GM12878 (cell line): ENCODE measurements around the gene PXDC1. TPM values are rescaled to one million over a fixed set of nuclear protein-coding genes. Genes with fewer than 3 reads are reported as not detected.

Experiments used
- ATAC-seq: fragments of 200-7000 bp; cut with Tn5 transposase; 3 replicates; pipeline ENCODE4 v1.9.1; 2020; ENCODE audit warnings: mild to moderate bottlenecking, moderate library complexity
- BruUV-seq: library from RNA; stranded (reverse); fragments of 400-500 nt; replicated peaks from 2 replicates; lab custom pipeline; 2021; lab: Mats Ljungman, UMichigan
- CTCF ChIA-PET: fragments of 300-600 bp; sonication (Branson Sonifier 250); formaldehyde crosslinking; extraction: SDS; loops from one replicate; lab custom pipeline; 2021; ENCODE audit warnings: inconsistent platforms; lab: Yijun Ruan, JAX
- POLR2A ChIA-PET: fragments of 350-600 bp; formaldehyde crosslinking; extraction: SDS; loops from one replicate; lab custom pipeline; 2021; ENCODE audit warnings: inconsistent platforms; lab: Charles Lee
- RAD21 ChIA-PET: fragments of 300-600 bp; sonication (Branson Sonifier 250); formaldehyde crosslinking; loops from one replicate; lab custom pipeline; 2023; ENCODE audit warnings: antibody characterized with exemption; ENCODE audit not compliant: unreplicated experiment; lab: Charles Lee
- SMC1A ChIA-PET: fragments of 300-600 bp; sonication (Branson Sonifier 250); formaldehyde crosslinking; loops from one replicate; lab custom pipeline; 2023; ENCODE audit not compliant: unreplicated experiment, uncharacterized antibody; lab: Charles Lee
- DNase-seq: peaks from one replicate; pipeline ENCODE4 v3.0.0-alpha.2; 2011; ENCODE audit warnings: low read depth, low spot score
- FAIRE-seq: peaks from 3 replicates; lab custom pipeline; 2011; peaks lifted over from hg19 to GRCh38; lab: Jason Lieb, UNC
- H2AFZ ChIP-seq: 2 replicates; pipeline ENCODE4 v1.6.0; 2011; ENCODE audit warnings: low read depth, low read length, control low read depth; ENCODE audit not compliant: control insufficient read depth
- H3K27ac ChIP-seq: 2 replicates; pipeline ENCODE4 v1.5.1; 2011; ENCODE audit warnings: control low read depth; ENCODE audit not compliant: control insufficient read depth, insufficient read depth
- H3K27me3 ChIP-seq, 2 experiments: replicated peaks in 1 of 2; 2 replicates each; pipeline versions ENCODE4 v1.6.0 to v1.6.1; 2011; ENCODE audit warnings: low read length in 1 of 2; ENCODE audit not compliant: control insufficient read depth in 2 of 2, insufficient read depth in 2 of 2
- H3K36me3 ChIP-seq, 2 experiments: 2 replicates each; pipeline ENCODE4 v1.5.1; 2011; ENCODE audit warnings: low read length in 1 of 2; ENCODE audit not compliant: control insufficient read depth in 2 of 2, insufficient read depth in 2 of 2
- H3K4me1 ChIP-seq: 2 replicates; pipeline ENCODE4 v1.6.1; 2011; ENCODE audit warnings: mild to moderate bottlenecking, low read length, moderate library complexity, mixed read lengths; ENCODE audit not compliant: control insufficient read depth, insufficient read depth
- H3K4me2 ChIP-seq: 2 replicates; pipeline ENCODE4 v1.6.0; 2011; ENCODE audit warnings: control low read depth; ENCODE audit not compliant: control insufficient read depth, insufficient read depth
- H3K4me3 ChIP-seq: fragments of 200-600 bp; sonication (generic); 2 replicates; pipeline ENCODE4 v1.5.1; 2016
- H3K79me2 ChIP-seq: 2 replicates; pipeline ENCODE4 v1.6.0; 2011; ENCODE audit warnings: low read length; ENCODE audit not compliant: control insufficient read depth, insufficient read depth
- H3K9ac ChIP-seq: 2 replicates; pipeline ENCODE4 v1.8.0; 2011; ENCODE audit warnings: low read length, control low read depth, mixed read lengths; ENCODE audit not compliant: control insufficient read depth, insufficient read depth
- H3K9me3 ChIP-seq: replicated peaks from 3 replicates; pipeline ENCODE4 v1.5.1; 2011; ENCODE audit warnings: mild to moderate bottlenecking, low read length; ENCODE audit not compliant: control insufficient read depth, insufficient read depth
- H4K20me1 ChIP-seq: 2 replicates; pipeline ENCODE4 v1.6.0; 2011; ENCODE audit not compliant: control insufficient read depth, insufficient read depth
- ASH2L ChIP-seq: fragments of 300-600, 200-600 bp; sonication (generic); IDR thresholded peaks from 2 replicates; pipeline ENCODE4 v1.6.1; 2017; ENCODE audit warnings: low read depth, mild to moderate bottlenecking, borderline replicate concordance
- BRCA1 ChIP-seq: IDR thresholded peaks from 2 replicates; pipeline ENCODE4 v1.6.1; 2011; ENCODE audit warnings: low read depth, low read length, improper control_type of control experiment
- EED ChIP-seq: sonication (generic); IDR thresholded peaks from 2 replicates; pipeline ENCODE4 v1.6.1; 2016; ENCODE audit warnings: antibody characterized with exemption, low read depth
- IRF4 ChIP-seq: IDR thresholded peaks from 2 replicates; pipeline ENCODE4 v1.6.1; 2011; ENCODE audit warnings: low read depth, low read length
- KLF5 ChIP-seq: fragments of 450-650 bp; IDR thresholded peaks from 2 replicates; pipeline ENCODE4 v1.6.1; 2014; ENCODE audit warnings: mild to moderate bottlenecking; ENCODE audit not compliant: partially characterized antibody
- LARP7 ChIP-seq: fragments of 450-650 bp; IDR thresholded peaks from 2 replicates; pipeline ENCODE4 v1.6.1; 2017; ENCODE audit warnings: mild to moderate bottlenecking
- MLLT1 ChIP-seq: fragments of 450-650 bp; IDR thresholded peaks from 2 replicates; pipeline ENCODE4 v1.6.1; 2016; ENCODE audit warnings: mild to moderate bottlenecking
- POLR2A ChIP-seq: IDR thresholded peaks from 2 replicates; pipeline ENCODE4 v1.6.1; 2011; ENCODE audit warnings: low read depth, mild to moderate bottlenecking, low read length
- RELB ChIP-seq: fragments of 450-650 bp; IDR thresholded peaks from 2 replicates; pipeline ENCODE4 v1.6.1; 2017; ENCODE audit warnings: low read depth, mild to moderate bottlenecking, moderate library complexity
- ZBTB40 ChIP-seq: fragments of 450-650 bp; IDR thresholded peaks from 2 replicates; pipeline ENCODE4 v1.6.1; 2016; ENCODE audit warnings: mild to moderate bottlenecking, moderate library complexity, borderline replicate concordance
- WGBS: methylation state at CpG from one replicate; pipeline ENCODE4 v1.1.6; 2016; ENCODE audit warnings: low lambda C conversion rate; ENCODE audit not compliant: insufficient replicate concordance, insufficient coverage; ENCODE audit errors: missing lambda C conversion rate; 5-methylcytosine and 5-hydroxymethylcytosine counted together
- in situ Hi-C: fragments of 300-500 bp; cut with MboI; formaldehyde crosslinking; loops from 9 replicates; pipeline ENCODE4 v1.14.3; 2018; ENCODE audit warnings: mixed read lengths
- intact Hi-C: fragments of 100-400 bp; cut with micrococcal nuclease; formaldehyde crosslinking; loops from one replicate; pipeline ENCODE4 v1.14.2; 2022; ENCODE audit not compliant: unreplicated experiment
- polyA plus RNA-seq, 11 experiments: library from polyadenylated mRNA; depleted of rRNA in 4 of 11; unstranded in 6 of 11; stranded (reverse) in 5 of 11; fragments of >200 nt; fragmentation: Nextera tagmentation in 4 of 11; fragmentation: Illumina TruSeq in 1 of 11; extraction: Ambion mirVana in 4 of 11; extraction: Trizol in 1 of 11; gene quantifications; 1 replicate in 1 of 11; 2 replicates in 10 of 11; pipeline versions ENCODE4 v1.2.1 to v1.2.3, GENCODE V29; 2011 to 2016; ENCODE audit warnings: inconsistent platforms in 2 of 11, missing spikeins in 2 of 11, low read depth in 1 of 11
- total RNA-seq, 4 experiments: library from RNA; depleted of rRNA in 3 of 4; stranded (reverse); fragments of >200 nt in 3 of 4; fragmentation: Illumina TruSeq in 1 of 4; extraction: Trizol in 1 of 4; gene quantifications; 2 replicates each; pipeline versions ENCODE4 v1.2.1 to v1.2.3, GENCODE V29; 2013 to 2021

PXDC1 gene
- total and polyA plus RNA-seq, 10 of the 15 experiments (the other 5 are each of a cell fraction or from before 2014, with no cell fraction given) = 0.03 to 0.72 (median 0.32) TPM; not detected in 2

- no TSS peak for BruUV-seq
- H3K36me3 ChIP-seq = no peaks in the 10 kb centered on the region
- no peak for DNase-seq
- RAD21 ChIA-PET = no interaction called here
- WGBS = 72% methylated on average over 12 of the region's 12 CpGs
- no peak for TF ChIP-seq KLF5
- no peak for TF ChIP-seq BRCA1
- no peak for TF ChIP-seq EED
- no peak for TF ChIP-seq POLR2A
- CTCF ChIA-PET = no interaction called here
- H3K79me2 ChIP-seq = no peaks in the 10 kb centered on the region
- no peaks in the 10 kb centered on the region for H3K9me3 ChIP-seq
- SMC1A ChIA-PET = interaction anchor here (1.0 kb wide), 1 partner anchor 8 kb away, joined by 3 read pairs; no protein-coding TSS in a partner anchor
- H3K27ac ChIP-seq = no peak overlapping the region
- no peak overlapping the region for H3K4me3 ChIP-seq
- POLR2A ChIA-PET = no interaction called here
- H3K4me1 ChIP-seq = peaks cover 17% of the 10 kb centered on the region
- no peak overlapping the region for H2AFZ ChIP-seq
- no peak for FAIRE-seq
- no peak for ATAC-seq
- no peak overlapping the region for H3K9ac ChIP-seq
- H4K20me1 ChIP-seq = no peaks in the 10 kb centered on the region
- in situ Hi-C loops (no loop called here), intact Hi-C loops (no loop called here)
- peaks cover 0 to 1% of the 10 kb centered on the region in 2 experiments; a peak in 1 of 4 replicates for H3K27me3 ChIP-seq
- no peak overlapping the region for H3K4me2 ChIP-seq
These were observed 37.0 kb upstream of the PXDC1 start for GRCh38 chr6:3788408-3789017.

GRCh38 chr6:3786141-3786540 lies 34.6 kb upstream of the PXDC1 start:
- Histone ChIP-seq H3K4me1 (no peaks in the 10 kb centered on the region), H3K9ac (no peak overlapping the region), H2AFZ (no peak overlapping the region), H3K79me2 (no peaks in the 10 kb centered on the region), H3K4me2 (no peak overlapping the region), H3K4me3 (no peak overlapping the region), H3K27ac (no peak overlapping the region), H3K36me3 (no peaks in the 10 kb centered on the region), H4K20me1 (no peaks in the 10 kb centered on the region), H3K27me3 (peaks cover 0 to 3% of the 10 kb centered on the region in 2 experiments; a peak in 2 of 4 replicates), H3K9me3 (no peaks in the 10 kb centered on the region)
- ATAC-seq = no peak
- RAD21 ChIA-PET = no interaction called here
- in situ Hi-C loops (no loop called here), intact Hi-C loops (no loop called here)
- BruUV-seq = no TSS peak
- SMC1A ChIA-PET = no interaction called here
- POLR2A ChIA-PET = no interaction called here
- CTCF ChIA-PET = interaction anchor here (0.6 kb wide), 1 partner anchor 206 kb away, joined by 3 read pairs; no protein-coding TSS in a partner anchor
- 49% methylated on average over 4 of the region's 4 CpGs for WGBS
- DNase-seq = no peak
- FAIRE-seq = no peak
- no peak for TF ChIP-seq RELB
- no peak for TF ChIP-seq LARP7
- TF ChIP-seq ZBTB40 = no peak
- TF ChIP-seq MLLT1 = no peak
- no peak for TF ChIP-seq ASH2L
- no peak for TF ChIP-seq IRF4
